Kasumi-1 (cell line): ENCODE data around the gene TMEM126A.
A peak's percentile ranks its signal among the peaks of the same experiment; 100 is the strongest.
"Not testable (repeated sequence)": the region's sequence is repeated elsewhere in the genome, so short reads cannot be mapped to it uniquely, and the experiment has no call there.

Experiments used
- DNase-seq, 2 experiments: peaks; one replicate each; lab custom pipeline; 2025; lab: John Stamatoyannopoulos, UW

TMEM126A gene

DNA sequence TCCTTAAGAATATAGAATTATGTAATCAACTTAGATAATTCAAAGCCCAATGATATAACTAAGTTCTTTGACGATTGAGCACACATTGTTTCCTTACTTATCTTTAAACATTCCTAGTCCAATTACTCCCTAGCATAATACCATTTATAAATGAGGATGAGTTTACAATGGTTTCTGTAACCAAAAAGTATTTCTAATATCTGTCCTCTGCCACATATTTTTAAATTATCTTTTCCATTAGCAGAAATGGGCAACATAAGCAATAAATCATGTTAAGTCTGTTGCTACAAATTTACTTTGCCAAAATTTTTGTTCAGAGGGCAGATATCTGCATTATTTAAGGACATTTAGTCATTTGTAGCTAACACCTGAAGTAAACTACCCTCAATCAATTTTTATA lies 10.4 kb downstream of the TMEM126A start:
- no peak for DNase-seq

DNA sequence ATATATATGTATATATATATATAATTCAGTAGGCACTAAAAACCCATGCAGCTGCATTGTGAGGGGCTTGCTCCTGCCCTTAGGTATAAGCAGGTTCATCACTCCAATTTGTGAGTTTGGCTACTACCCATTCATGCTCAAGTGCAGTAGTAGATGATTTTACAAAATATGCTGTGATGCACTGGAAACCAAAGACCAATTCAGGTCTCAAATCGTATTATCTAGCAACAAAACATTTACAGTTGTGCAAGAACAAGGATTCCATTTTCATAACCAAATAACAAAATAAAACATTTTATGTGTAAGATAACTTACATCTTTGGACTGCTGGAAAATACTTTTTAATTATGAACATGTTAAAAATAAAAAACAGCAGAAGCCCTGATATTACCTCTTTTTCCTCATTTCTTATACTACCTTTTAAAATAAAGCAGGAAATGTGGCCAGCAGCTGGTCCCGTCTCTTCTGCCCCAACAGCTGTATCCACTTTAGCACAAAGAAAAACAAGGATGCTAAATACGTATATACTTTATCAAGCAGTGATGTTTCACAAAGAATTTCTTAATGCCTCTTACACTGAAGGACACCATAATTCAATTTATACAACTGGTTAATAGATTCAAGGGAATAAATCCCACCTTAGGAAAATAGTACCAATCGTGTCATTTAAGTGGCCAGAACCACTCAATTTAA lies 14.4 kb downstream of the TMEM126A start:
- DNase-seq: no peak

DNA sequence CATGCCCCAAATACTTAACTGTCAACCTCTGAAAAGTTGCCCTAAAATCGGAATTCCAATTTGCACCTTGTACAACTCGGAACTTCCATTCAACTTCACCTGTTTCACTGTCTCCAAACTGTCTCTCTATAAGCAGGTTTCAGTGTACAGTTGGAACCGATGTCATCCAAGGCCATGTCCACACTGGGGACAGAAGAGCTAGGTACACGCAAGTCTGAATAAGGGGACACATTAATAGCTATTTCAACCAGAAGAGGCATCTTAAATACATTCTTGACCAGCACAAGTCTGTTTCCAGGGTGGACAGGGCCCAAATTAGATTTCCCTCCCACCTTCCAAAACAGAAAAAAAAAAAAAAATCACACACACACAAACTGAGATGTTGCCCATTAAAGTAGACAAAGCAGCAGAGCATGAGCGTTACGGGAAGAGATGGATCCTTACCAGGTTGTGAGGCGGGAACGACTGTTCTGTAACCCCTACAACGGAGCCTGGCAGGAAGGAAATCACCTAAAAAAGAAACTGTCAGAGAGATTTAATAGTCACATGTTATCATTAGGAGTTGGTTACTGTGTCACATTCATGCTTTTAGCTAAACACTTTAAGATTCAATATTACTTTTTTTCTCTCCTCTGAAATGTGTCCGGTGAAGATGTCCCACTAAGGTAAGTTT lies 15.4 kb downstream of the TMEM126A start:
- DNase-seq: peak in 1 of 2 experiments; percentile 28

DNA sequence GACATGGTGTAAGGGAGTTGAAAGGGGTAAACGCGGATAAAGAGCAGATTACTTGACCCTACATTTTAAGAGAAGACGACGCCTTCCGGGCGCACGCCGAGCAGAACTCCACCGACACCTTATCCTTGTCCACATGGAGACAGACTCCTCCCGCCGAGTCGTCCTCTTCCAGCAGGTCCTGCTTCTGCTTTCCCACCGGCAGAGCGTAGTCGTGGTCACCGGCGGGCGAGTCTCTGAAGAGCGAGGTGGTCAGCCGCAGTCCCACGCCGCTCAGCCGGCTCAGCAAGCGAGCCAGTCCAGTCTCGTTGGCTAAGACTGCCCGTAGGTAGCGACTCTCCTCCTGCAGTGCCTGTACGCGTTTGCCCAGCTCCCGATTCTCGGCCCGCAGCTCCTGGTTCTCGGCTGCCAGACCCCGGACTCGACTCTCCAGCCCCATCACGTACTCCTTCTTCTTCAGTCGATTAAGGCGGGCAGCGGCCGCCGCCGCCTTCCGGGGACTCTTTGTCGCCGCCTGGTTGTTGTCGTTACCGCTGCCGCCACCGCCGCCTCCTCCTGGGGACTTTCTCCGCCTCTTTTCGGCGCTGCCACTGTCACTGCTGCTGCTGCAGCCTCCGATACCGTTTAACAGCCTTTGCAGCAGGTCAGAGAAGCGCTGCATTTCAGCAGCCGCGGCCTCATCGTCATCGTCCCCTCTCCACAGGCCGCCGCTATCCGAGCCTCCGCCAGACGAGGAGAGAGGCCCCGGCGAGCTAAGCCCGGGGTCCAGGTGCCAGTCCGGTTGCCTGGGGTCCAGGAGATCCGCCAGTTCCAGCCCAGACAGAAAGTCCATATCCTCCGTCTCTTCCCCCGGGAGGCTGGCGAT lies 16.2 kb downstream of the TMEM126A start:
- DNase-seq: peak; percentile 79 to 81

DNA sequence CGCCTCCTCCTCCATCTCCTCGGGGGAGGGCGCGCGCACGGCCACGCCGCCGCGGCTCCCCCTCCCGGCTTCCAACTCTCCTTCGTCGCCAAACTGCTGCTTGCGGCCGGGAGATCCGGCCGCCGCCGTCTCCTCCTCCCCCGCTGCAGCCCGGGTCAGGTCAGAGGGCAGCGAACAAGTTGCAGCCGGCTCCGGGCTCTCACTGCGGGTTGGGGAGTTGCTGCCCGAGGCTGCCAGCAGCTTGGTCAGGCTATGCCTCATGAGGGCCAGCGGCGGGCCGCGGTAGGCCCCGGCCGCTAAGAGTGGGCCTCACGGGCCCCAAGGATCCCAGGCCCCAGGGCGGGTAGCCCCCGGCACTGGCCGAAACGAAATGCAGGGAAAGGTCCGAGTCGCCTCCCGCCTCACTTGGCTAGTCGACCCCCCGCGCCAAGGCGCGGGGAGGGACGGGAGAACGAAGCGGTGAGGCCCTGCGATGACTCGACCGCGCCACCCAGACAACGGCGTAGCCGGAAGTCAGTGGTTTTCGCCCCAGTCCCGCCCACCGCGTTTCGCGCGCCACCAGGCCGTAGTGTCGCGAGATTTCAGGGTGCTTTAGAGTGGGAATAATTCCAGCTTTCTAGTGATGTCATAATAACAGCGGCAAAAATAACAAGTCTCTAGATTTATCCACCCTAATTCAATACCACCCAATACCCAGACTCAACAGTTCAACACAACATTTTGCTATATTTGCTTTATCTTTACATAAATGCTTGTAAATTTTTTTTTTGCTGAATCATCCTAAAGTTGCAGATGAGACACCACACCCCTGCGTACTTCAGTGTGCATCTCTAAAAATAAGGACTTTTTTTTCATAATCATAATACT lies 17.1 kb downstream of the TMEM126A start, which contains the start of gene CREBZF:
Gene CREBZF, minus strand, starts transcription at position 515 of the 867 bp plus-strand sequence. Its CDS starts 254 bp downstream, at position 261.
- DNase-seq: peak; percentile 93 to 94

DNA sequence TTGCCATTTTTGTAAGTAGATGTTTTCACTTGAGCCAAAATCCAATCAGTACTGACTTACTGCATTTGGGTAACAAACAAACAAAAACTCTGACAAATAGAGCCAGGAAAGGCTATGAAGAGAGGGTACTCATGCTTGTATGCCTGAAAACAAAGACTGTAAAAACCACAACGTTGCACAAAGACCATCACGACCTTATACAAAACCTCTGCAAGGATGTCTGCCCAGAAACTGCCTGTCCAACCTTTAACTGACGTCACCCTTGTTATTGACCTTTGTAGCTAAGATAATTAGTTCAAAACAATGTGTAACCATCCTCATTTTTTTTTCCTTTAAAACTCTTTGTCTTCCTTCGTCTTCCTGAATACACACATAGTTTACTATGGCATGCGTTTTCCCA lies 18.0 kb downstream of the TMEM126A start:
- no peak for DNase-seq

DNA sequence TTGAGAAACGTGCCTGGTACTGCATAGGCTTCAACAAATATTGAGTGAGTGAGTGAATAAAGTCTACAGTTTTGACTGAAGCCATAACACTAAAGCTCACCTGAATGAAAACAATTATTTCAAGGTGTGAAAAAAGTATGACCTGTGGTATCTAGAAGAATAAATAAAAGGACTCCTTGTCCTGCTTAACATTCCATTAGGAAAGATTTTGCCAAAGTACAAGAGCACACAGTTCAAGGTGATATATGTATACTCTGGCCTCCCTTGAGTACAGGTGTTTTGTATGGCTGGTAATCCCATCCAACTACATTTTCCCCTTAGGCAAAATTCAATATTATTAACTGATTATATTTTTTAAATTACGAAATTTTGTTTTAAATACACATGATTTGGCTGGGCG lies 18.9 kb downstream of the TMEM126A start:
- DNase-seq: no peak

DNA sequence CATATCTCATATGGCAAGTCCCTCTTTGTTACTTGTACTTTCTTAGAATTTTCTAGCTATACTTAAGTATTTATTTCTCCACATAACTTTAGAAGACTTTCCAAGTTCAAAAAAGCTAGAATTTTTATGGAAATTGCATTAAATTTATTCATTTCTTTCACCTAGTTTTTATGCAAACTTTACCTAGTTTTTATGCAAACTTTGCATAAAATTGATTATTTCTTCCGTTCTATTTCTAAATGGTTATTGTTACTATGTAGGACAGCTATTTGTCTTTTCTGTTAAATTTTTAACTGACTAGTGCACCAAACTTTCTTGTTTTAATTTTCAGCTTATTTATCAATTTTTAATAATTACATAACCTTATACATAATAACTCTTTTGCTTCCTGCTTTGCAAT lies 20.4 kb downstream of the TMEM126A start:
- no peak for DNase-seq

DNA sequence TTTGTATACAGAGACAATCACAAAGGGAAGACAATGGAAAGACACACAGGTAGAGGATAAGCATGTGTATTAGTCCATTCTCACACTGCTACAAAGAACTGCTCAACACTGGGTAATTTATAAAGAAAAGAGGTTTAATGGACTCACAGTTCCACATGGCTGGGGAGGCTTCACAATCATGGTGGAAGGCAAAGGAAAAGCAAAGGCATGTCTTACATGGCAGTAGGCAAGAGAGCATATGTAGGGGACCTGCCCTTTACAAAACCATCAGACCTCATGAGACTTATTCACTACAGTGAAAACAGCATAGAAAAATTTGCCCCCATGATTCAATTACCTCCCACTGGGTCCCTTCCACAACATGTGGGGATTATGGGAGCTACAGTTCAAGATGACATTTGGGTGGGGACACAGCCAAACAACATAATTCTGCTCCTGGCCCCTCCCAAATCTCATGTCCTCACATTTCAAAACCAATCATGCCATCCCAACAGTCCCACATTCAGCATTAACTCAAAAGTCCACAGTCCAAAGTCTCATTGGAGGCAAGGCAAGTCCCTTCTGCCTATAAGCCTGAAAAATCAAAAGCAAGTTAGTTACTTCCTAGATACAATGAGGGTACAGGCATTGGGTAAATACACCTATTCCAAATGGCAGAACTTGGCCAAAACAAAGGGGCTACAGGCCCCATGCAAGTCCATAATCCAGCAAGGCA lies 23.3 kb downstream of the TMEM126A start:
- not testable (repeated sequence) for DNase-seq

DNA sequence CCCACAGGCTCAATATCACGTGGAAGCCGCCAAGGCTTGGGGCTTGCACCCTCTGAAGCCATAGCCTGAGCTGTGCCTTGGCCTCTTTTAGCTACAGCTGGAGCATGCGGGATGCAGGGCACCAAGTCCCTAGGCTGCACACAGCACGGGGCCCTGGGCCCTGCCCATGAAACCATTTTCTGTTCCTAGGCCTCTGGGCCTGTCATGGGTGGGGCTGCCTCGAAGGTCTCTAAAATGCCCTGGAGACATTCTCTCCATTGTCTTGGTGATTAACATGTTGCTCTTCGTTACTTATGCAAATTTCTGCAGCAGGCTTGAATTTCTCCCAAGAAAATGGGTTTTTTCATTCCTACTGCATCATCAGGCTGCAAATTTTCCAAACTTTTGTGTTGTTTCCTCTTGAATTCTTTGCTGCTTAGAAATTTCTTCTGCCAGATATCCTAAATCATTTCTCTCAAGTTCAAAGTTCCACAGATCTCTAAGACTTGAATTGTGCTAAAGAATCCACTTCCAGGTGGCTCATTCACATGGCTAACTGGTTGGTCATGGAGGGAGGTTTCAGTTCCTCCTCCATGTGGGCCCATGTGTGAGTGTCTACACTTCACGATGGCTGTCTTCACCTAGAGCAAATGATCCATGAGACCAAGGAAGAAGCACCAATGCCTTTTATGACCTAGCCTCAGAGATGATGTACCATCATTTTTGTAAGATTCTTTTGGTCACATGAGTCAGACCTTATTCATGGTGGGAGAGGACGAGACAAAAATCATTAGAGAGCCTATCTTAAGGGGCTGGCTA lies 24.5 kb downstream of the TMEM126A start:
- DNase-seq: no peak

DNA sequence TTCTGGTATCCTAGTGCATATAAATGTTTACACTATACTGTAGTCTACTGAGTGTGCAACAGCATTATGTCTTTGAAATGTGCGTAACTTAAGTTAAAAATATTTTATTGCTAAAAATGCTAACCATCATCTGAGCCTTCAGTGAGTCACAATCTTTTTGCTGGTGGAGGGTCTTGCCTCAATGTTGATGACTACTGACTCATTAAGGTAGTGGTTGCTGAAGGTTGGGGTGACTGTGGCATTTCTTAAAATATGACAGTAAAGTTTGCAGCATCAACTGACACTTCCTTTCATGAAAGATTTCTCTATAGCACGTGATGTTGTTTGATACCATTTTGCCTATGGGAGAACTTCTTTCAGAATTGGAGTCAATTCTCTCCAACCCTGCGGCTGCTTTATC lies 25.6 kb downstream of the TMEM126A start:
- no peak for DNase-seq

DNA sequence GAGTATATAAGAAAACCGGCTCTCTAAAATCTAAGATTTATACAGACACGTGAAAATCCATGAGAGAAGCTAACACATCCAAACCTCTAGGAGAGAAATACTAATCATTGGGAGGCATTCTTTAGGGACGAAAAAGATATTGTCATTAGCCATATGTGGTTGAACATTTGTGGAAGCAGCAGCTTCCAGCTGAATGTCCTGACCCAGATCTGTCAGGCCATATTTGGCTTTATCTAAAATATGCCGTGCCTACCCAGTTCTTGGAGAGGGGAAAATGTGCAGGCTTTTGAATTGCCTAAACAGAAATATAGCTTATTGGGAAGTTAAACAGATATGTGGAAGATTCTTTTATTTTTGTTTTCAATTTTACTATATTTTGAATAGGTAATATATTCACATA lies 31.8 kb downstream of the TMEM126A start:
- DNase-seq: no peak

DNA sequence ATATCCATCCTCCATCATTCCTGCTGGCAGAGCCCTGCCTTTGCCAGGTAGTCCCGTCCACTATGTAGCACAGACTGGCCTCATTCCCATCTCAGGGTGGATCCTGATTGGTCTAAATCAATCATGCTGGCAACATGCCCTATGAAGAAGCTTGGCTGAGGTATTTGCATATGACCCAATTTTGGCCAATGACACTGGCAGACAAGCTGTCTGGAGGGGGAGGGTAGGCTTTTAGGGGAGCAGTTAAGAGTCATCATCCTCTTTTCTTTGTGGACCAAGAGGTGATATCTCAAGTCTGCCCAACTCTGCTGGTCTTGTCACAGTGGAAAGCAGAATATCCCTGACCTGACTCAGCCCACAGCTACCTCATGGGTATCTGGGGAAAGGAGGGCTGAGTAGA lies 33.1 kb downstream of the TMEM126A start:
- DNase-seq: no peak

DNA sequence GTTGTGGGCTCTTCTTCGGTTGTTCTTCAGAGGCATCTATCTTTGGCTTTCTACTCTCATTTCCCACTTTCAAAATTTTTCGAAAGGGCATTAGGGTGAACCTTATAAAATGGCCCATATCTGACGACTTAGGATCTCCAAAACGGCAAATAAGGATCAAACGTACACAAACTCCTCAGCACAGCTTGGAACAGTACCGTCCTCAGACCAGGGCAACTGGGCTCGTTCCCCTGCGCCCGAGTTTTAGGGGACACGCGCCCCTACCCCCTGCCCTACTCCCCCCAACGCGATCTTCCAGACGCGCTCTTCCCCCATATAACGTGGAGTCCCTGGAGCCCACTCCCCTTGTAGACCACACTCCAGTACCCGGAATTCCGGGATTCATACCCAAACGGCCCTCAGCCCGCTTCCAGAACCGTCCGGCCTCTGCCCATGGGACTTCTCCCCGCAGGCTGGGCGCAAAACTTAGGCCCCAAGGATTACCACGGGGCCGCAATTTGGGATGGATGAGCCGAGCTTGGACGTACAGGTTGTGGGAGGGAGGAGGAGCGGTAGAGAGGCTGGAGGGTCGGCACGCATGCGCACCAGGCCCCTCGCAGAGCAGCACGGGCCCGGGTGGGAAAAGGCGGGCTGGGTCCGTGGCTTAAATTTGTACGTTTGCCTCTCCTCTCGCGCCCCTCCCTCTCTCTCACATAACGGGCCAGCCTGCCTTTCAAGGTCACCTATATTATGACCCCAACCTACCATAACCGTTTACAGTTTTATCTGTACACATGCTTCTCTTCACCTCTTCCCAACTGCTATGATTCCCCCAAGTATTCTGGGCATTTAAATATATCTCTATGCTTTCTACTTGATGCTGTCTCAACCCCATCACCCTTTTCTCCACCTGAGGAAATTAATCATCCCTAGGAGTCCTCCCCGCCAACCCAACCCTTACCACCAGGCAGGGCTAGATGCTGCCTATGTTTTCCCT lies 34.9 kb downstream of the TMEM126A start:
- no peak for DNase-seq

DNA sequence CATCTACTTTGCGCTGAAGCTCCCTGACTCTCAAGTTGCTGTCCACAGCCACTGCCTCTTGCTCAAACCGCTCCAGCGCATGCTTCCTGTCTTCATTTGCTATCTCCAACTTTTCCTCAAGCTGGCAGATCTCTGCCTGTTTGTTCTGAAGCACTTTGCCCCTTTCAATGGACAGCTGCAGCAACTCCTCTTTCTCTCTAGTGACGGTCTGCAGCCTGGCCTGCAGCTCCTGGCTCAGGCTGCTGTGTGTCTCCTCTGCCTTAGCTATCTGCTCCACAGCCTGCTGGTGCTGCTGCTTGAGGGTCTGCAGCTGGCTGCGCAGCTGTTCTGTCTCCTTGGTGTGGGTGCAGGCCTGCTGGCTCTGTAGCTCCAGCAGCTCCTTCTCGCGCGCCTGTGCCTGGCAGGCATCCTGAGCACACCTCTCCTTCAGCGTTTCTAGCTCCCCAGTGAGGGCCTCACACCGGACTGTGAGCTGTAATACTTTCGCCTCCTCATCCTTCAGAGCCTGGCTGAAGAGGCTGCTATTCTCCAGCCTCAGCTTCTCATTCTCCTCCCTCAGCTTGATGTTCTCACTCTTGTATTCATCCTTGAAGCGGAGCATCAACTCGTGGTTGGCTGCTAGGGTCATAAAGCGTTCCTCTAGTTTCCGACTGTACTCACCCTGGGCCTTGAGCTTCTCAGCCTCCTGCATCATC lies 37.5 kb downstream of the TMEM126A start:
- no peak for DNase-seq

DNA sequence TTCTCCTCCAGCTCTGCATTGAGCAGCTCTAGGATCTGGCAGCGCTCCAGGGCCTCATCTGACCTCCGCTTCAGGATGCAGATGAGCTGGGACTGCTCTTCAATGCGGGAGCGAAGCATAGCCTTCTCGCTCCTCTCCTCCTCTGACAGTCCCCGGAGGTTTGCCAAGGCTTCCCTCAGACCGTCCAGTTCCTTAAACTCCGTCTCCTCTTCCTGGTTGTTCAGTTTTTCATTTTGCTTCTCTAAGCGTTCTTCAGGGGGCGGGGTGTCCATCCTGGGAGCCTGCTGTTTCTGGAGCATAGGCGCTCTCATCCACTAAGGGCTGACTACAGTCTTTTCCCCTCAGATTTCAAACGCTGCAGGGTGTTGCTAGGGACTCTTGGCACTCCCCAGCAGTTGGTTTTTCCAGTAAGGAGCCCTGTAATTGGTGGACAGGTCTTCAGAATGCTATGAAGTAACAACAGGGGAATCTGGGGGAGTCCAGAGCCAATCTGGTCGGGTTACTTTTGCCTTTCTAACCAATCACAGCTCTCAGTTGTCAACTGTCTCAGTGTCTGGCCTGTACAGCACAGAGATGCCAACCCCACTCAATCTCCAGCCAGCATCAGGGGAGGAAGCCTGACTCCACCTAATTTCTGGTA lies 38.2 kb downstream of the TMEM126A start, which contains the start of gene CCDC89:
Gene CCDC89, minus strand, starts transcription at position 376 of the 640 bp plus-strand sequence. Its CDS starts 65 bp downstream, at position 311.
- DNase-seq: no peak

DNA sequence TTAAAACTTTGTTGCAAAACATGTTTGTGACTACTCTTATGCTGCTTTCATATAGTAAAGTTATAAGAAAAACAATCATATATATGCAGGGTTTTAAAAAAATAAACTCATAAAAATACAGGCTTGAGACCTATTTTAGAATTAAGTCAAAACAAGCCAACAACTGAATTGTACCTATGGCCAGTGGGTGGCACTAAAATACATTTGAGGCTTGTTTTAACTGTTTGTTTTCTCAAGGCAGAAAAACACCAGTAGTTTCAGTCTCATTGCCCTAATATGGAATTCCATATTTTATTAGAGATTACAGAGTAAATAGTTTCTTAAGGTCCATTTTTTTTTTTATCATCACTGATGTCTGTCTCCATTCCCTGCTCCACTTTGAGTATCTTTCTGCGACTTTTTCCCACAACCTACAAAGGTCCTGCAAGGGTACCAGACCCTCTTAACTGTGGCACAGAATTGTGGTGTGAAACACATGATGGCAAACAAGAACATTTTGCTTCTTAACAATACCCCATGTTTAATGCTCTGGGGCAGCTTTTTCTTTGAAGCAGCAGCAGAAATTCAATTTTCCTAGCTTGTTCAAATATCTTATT lies 46.7 kb downstream of the TMEM126A start:
- DNase-seq: peak; percentile 33 to 59
